Measurements from ENCODE around the gene PCDHB2.

DNA sequence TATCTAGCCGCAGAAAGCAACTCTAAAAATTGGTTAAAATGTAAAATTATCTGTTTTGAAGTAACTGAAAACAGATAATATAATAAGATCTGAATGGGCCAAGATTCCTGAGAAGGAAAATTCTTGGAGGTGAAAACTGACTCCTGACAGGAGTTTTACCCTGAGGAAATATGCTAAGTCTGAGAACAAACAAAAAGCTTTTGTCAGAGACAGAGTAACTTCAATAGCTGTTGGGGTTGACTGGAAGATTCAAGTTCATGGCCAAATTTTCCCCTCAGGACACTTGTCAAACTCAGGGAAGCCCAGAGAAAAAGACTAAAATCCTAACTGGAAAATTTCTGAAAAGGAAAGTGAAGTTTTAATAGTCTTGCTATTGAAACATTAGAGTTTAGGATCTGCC is 32.9 kb downstream of the PCDHB2 start:
- no peak for TF ChIP-seq ZC3H10 (CRISPR knock-in tag; IDR thresholded peaks at IDR 0.05)
- TF ChIP-seq ARNTL (CRISPR knock-in tag; IDR thresholded peaks at IDR 0.05; ENCODE audit: borderline replicate concordance, low read depth) = no peak
- TF ChIP-seq, protein P1, sequence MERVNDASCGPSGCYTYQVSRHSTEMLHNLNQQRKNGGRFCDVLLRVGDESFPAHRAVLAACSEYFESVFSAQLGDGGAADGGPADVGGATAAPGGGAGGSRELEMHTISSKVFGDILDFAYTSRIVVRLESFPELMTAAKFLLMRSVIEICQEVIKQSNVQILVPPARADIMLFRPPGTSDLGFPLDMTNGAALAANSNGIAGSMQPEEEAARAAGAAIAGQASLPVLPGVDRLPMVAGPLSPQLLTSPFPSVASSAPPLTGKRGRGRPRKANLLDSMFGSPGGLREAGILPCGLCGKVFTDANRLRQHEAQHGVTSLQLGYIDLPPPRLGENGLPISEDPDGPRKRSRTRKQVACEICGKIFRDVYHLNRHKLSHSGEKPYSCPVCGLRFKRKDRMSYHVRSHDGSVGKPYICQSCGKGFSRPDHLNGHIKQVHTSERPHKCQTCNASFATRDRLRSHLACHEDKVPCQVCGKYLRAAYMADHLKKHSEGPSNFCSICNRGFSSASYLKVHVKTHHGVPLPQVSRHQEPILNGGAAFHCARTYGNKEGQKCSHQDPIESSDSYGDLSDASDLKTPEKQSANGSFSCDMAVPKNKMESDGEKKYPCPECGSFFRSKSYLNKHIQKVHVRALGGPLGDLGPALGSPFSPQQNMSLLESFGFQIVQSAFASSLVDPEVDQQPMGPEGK (CRISPR knock-in tag; IDR thresholded peaks at IDR 0.05; ENCODE audit: borderline replicate concordance) = no peak
- no peak for TF ChIP-seq OSR1 (CRISPR knock-in tag; IDR thresholded peaks at IDR 0.05)
- TF ChIP-seq CREB5 (CRISPR knock-in tag; IDR thresholded peaks at IDR 0.05; ENCODE audit: low read depth) = no peak
- no peak for TF ChIP-seq TSHZ2 (CRISPR knock-in tag; IDR thresholded peaks at IDR 0.05)
- TF ChIP-seq GLIS3 (CRISPR knock-in tag; IDR thresholded peaks at IDR 0.05) = no peak
- TF ChIP-seq RARB (CRISPR knock-in tag; IDR thresholded peaks at IDR 0.05) = no peak
